Cardiac muscle cell (in vitro differentiated cells and primary cell): Measurements from ENCODE around the gene MUC5B. TPM values are rescaled to one million over a fixed set of nuclear protein-coding genes. Genes with fewer than 3 reads are reported as not detected.
"Not testable (repeated sequence)": the region's sequence is repeated elsewhere in the genome, so short reads cannot be mapped to it uniquely, and the experiment has no call there.

ENCODE experiments used
- DNase-seq, 2 donors: peaks; one replicate each; pipeline versions ENCODE4 v3.0.0 to v3.0.0-alpha.2; 2010 to 2017; ENCODE audit warnings: low read depth in 1 of 2, low spot score in 1 of 2
- H3K27ac ChIP-seq: fragments of 200-600 bp; sonication (generic); 2 replicates; pipeline ENCODE4 v1.5.1; 2016
- H3K27me3 ChIP-seq: fragments of 200-600 bp; sonication (generic); 2 replicates; pipeline ENCODE4 v1.6.0; 2016; ENCODE audit warnings: control low read depth
- H3K36me3 ChIP-seq: fragments of 200-600 bp; sonication (generic); 2 replicates; pipeline ENCODE4 v1.5.1; 2016; ENCODE audit warnings: control low read depth
- H3K4me1 ChIP-seq: fragments of 200-600 bp; sonication (generic); 2 replicates; pipeline ENCODE4 v1.8.1; 2017; ENCODE audit warnings: low read depth, mild to moderate bottlenecking, mixed run types
- H3K4me3 ChIP-seq: fragments of 200-600 bp; sonication (generic); 2 replicates; pipeline ENCODE4 v1.5.1; 2016; ENCODE audit warnings: mild to moderate bottlenecking
- H3K9me3 ChIP-seq: fragments of 200-600 bp; sonication (generic); 2 replicates; pipeline ENCODE4 v1.5.1; 2017; ENCODE audit warnings: low read depth, mild to moderate bottlenecking, control low read depth
- polyA plus RNA-seq: library from polyadenylated mRNA; unstranded; fragments of >200 nt; fragmentation: Nextera tagmentation; extraction: Ambion mirVana; gene quantifications from 2 replicates; pipeline ENCODE4 v1.2.1, GENCODE V29; 2016
- total RNA-seq: library from RNA; depleted of rRNA; stranded (reverse); fragments of >200 nt; gene quantifications from 2 replicates; pipeline ENCODE4 v1.2.3, GENCODE V29; 2016
- TF ChIP-seq, protein P1 (sequence below): IDR thresholded peaks from 2 replicates; pipeline ENCODE4 v1.5.1; 2012; ENCODE audit warnings: low read depth, mild to moderate bottlenecking, low read length

Gene MUC5B
- total and polyA plus RNA-seq, 2 experiments from 2014 or later, result not detected

DNA sequence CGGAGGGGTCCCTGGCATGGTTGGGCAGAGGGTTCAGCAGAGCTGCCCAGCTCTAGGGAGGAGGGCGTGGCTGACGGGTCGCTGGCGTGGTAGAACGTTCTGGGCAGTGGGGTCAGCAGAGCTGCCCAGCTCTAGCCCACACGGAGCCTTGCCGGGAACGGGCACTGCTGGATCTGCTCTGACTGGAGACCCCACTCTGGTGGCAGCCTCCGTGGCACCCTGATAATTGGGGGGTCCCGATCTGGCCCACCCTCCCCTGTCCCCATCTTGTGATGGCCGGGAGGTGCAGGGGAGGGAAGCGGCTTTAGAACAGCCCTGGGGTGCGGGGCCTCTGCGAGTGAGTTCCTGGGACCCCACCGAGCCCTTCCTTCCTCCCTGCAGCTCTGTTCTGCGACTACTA lies 43.2 kb upstream of the MUC5B start:
- no peaks in the 10 kb centered on the region for H3K27me3 ChIP-seq
- TF ChIP-seq, protein P1, sequence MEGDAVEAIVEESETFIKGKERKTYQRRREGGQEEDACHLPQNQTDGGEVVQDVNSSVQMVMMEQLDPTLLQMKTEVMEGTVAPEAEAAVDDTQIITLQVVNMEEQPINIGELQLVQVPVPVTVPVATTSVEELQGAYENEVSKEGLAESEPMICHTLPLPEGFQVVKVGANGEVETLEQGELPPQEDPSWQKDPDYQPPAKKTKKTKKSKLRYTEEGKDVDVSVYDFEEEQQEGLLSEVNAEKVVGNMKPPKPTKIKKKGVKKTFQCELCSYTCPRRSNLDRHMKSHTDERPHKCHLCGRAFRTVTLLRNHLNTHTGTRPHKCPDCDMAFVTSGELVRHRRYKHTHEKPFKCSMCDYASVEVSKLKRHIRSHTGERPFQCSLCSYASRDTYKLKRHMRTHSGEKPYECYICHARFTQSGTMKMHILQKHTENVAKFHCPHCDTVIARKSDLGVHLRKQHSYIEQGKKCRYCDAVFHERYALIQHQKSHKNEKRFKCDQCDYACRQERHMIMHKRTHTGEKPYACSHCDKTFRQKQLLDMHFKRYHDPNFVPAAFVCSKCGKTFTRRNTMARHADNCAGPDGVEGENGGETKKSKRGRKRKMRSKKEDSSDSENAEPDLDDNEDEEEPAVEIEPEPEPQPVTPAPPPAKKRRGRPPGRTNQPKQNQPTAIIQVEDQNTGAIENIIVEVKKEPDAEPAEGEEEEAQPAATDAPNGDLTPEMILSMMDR, result no peak
- H3K36me3 ChIP-seq, result no peaks in the 10 kb centered on the region
- H3K4me3 ChIP-seq, result no peak overlapping the region
- H3K9me3 ChIP-seq, result no peaks in the 10 kb centered on the region
- no peaks in the 10 kb centered on the region for H3K4me1 ChIP-seq
- DNase-seq, result no peak
- H3K27ac ChIP-seq, result no peak overlapping the region

DNA sequence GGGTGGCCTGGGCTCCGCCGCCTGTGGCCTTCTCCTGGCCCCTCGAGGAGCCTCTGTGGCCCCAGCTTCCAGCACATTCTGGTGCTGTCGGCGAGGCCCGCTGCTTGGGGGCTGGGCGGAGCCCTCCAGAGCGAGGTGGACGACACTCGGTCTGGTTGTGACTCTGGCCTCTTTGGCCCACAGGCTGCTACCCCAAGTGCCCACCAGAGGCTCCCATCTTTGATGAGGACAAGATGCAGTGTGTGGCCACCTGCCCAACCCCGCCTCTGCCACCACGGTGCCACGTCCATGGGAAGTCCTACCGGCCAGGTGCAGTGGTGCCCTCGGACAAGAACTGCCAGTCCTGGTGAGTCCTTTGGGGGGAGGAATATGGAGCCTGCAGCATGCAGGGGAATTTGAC lies 42.7 kb upstream of the MUC5B start:
- DNase-seq, result no peak
- Histone ChIP-seq H3K27me3 (no peaks in the 10 kb centered on the region), H3K4me1 (no peaks in the 10 kb centered on the region), H3K36me3 (no peaks in the 10 kb centered on the region), H3K4me3 (no peak overlapping the region), H3K9me3 (no peaks in the 10 kb centered on the region), H3K27ac (no peak overlapping the region)
- TF ChIP-seq, protein P1, result no peak

DNA sequence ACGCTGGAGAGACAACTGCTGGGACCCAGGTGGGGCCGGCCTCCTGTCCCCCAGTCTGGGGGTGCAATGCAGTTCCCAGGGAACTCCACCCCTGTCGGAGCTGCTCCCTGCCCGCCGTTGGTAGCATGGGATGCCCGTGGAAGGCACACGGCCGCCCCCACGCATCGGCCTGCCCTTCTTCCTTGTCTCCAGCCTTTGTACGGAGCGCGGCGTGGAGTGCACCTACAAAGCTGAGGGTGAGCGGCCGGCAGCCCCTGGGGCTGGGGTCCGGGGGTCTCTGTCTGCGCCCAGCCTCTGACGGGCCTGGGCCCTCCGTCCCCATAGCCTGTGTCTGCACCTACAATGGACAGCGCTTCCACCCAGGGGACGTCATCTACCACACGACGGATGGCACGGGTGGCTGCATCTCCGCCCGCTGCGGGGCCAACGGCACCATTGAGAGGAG lies 41.9 kb upstream of the MUC5B start:
- DNase-seq, result no peak
- Histone ChIP-seq H3K4me3 (no peak overlapping the region), H3K9me3 (no peaks in the 10 kb centered on the region), H3K27ac (no peak overlapping the region), H3K4me1 (no peaks in the 10 kb centered on the region), H3K27me3 (no peaks in the 10 kb centered on the region), H3K36me3 (no peaks in the 10 kb centered on the region)
- TF ChIP-seq, protein P1, result no peak

DNA sequence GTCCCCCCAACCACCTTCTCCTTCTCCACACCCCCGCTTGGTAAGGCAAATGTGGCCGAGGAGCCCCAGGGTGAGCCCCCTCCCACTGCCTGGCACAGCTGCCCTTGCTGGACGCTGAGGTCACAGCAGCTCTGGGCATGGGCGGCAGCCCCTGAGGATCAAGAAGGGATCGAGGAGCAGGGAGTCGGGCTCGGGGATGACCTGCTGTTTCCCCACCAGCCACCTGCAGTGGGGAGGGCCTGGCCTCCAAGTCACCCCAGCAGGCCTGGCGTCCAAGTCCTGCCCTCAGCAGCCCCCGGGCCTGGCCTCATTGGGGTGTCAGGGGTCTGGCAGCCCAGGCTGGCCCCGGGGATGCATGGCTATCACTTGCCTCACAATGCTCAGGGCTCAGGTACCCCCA lies 41.4 kb upstream of the MUC5B start:
- no peak overlapping the region for H3K27ac ChIP-seq
- no peak for DNase-seq
- H3K27me3 ChIP-seq, result no peaks in the 10 kb centered on the region
- H3K36me3 ChIP-seq, result no peaks in the 10 kb centered on the region
- H3K4me1 ChIP-seq, result no peaks in the 10 kb centered on the region
- H3K4me3 ChIP-seq, result no peak overlapping the region
- H3K9me3 ChIP-seq, result no peaks in the 10 kb centered on the region
- TF ChIP-seq, protein P1, result no peak

DNA sequence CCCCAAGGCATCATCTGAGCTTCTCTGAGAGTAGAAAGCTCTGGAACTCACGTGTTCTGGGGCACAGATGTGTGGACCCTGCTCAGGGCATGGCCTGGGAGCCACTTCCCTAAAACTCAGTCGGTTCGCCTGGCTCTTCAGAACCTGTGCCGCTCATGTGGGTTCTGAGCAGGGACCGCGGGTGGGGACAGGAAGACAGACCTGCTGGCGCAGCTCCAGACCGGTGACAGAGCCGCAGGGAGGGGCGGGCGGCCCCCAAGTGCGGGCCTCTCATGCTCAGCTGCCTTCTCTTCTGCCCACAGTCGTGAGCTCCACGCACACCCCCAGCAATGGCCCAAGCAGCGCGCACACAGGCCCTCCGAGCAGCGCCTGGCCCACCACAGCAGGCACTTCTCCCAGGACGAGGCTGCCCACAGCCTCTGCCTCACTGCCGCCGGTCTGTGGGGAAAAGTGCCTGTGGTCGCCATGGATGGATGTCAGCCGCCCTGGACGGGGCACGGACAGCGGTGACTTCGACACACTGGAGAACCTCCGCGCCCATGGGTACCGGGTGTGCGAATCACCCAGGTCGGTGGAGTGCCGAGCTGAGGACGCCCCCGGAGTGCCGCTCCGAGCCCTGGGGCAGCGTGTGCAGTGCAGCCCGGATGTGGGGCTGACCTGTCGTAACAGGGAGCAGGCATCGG lies 40.9 kb upstream of the MUC5B start:
- TF ChIP-seq, protein P1, result no peak
- no peaks in the 10 kb centered on the region for H3K4me1 ChIP-seq
- no peak overlapping the region for H3K4me3 ChIP-seq
- no peak for DNase-seq
- H3K36me3 ChIP-seq, result no peaks in the 10 kb centered on the region
- no peak overlapping the region for H3K27ac ChIP-seq
- H3K9me3 ChIP-seq, result no peaks in the 10 kb centered on the region
- no peaks in the 10 kb centered on the region for H3K27me3 ChIP-seq

DNA sequence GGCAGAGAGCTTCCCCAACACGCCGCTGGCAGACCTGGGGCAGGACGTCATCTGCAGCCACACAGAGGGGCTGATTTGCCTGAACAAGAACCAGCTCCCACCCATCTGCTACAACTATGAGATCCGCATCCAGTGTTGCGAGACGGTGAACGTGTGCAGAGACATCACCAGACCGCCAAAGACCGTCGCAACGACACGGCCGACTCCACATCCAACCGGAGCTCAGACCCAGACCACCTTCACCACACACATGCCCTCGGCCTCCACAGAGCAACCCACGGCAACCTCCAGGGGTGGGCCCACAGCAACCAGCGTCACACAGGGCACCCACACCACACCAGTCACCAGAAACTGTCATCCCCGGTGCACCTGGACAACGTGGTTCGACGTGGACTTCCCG lies 38.7 kb upstream of the MUC5B start:
- H3K4me3 ChIP-seq, H3K4me1 ChIP-seq, H3K27ac ChIP-seq, H3K36me3 ChIP-seq, DNase-seq, H3K9me3 ChIP-seq, H3K27me3 ChIP-seq: not testable (repeated sequence)

DNA sequence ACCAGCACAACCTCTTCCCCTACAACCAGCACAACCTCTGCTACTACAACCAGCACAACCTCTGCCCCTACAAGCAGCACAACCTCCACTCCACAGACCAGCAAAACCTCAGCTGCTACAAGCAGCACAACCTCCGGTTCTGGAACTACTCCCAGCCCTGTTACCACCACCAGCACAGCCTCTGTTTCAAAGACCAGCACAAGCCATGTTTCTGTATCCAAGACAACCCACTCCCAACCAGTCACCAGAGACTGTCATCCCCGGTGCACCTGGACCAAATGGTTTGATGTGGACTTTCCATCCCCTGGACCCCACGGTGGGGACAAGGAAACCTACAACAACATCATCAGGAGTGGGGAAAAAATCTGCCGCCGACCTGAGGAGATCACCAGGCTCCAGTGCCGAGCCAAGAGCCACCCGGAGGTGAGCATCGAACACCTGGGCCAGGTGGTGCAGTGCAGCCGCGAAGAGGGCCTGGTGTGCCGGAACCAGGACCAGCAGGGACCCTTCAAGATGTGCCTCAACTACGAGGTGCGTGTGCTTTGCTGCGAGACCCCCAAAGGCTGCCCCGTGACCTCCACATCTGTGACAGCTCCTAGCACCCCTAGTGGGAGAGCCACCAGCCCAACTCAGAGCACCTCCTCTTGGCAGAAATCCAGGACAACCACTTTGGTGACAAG lies 34.3 kb upstream of the MUC5B start:
- not testable (repeated sequence) for H3K9me3 ChIP-seq, H3K4me3 ChIP-seq, H3K27me3 ChIP-seq, H3K4me1 ChIP-seq, H3K36me3 ChIP-seq, H3K27ac ChIP-seq, DNase-seq

DNA sequence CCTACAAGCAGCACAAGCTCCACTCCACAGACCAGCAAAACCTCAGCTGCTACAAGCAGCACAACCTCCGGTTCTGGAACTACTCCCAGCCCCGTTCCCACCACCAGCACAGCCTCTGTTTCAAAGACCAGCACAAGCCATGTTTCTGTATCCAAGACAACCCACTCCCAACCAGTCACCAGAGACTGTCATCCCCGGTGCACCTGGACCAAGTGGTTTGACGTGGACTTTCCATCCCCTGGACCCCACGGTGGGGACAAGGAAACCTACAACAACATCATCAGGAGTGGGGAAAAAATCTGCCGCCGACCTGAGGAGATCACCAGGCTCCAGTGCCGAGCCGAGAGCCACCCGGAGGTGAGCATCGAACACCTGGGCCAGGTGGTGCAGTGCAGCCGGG lies 33.0 kb upstream of the MUC5B start:
- not testable (repeated sequence) for H3K4me1 ChIP-seq, H3K9me3 ChIP-seq, H3K4me3 ChIP-seq, H3K27me3 ChIP-seq, DNase-seq, H3K27ac ChIP-seq, H3K36me3 ChIP-seq
